HG02981 (cell line): ENCODE data around the gene UGT2B15.
A peak's percentile ranks its signal among the peaks of the same experiment; 100 is the strongest.
"Not testable (repeated sequence)": the region's sequence is repeated elsewhere in the genome, so short reads cannot be mapped to it uniquely, and the experiment has no call there.

ENCODE experiments used
- ATAC-seq: cut with Tn5 transposase; IDR thresholded peaks from one replicate; pipeline ENCODE4 v1.9.1; 2021; ENCODE audit warnings: mild to moderate bottlenecking, moderate library complexity; ENCODE audit not compliant: unreplicated experiment

UGT2B15 gene

GRCh38 chr4:68670479-68670939, at the start of gene UGT2B15:
TSS of gene UGT2B15 (minus strand) at chr4:68670652. CDS start at chr4:68670618, 34 bp downstream.
- ATAC-seq: not testable (repeated sequence)

- ATAC-seq: no peak
Observed at GRCh38 chr4:68719075-68719473, 48.6 kb upstream of the UGT2B15 start.

GRCh38 chr4:68718447-68719074, 48.1 kb upstream of the UGT2B15 start:
- ATAC-seq: peak; percentile 43

- ATAC-seq: peak; percentile 81
Observed at GRCh38 chr4:68717999-68718398, 47.5 kb upstream of the UGT2B15 start.

- ATAC-seq: no peak
Observed at GRCh38 chr4:68714400-68714799, 43.9 kb upstream of the UGT2B15 start.

- no peak for ATAC-seq
Observed at GRCh38 chr4:68712207-68712606, 41.8 kb upstream of the UGT2B15 start.

DNA sequence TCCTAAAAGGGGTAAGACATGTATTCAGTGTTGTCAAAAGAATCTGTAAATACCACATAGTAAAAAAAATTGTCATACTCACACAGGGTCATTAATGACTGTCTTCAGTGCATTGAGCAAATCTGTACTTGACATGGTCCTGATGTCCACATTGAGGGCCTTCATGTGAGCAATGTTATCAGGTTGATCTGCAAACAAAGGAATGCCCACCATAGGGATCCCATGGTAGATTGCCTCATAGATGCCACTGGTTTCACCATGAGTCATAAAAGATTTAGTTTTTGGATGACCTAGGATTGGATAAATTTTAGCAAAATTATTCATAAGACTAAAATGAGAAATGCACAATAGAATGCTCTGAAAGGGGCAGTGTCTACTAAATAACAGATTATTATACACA, 38.1 kb upstream of the UGT2B15 start:
- no peak for ATAC-seq

- not testable (repeated sequence) for ATAC-seq
Observed at GRCh38 chr4:68703168-68703567, 32.7 kb upstream of the UGT2B15 start.

DNA sequence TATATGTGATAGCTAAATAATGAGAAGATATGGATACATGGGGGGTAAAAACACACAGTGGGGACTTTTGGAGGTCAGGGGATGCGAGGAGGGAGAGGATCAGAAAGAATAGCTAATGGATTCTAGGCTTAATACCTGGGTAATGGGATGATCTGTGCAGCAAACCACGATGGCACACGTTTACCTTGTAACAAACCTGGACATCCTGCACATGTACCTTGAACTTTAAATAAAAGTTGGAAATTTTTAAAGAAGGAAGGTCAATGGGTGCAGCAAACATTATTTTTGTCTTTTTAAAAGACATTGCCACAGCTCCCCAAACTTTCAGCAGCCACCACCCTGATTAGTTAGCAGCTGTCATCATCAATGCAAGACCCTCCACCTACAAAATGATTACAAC, 29.7 kb upstream of the UGT2B15 start:
- ATAC-seq: no peak

DNA sequence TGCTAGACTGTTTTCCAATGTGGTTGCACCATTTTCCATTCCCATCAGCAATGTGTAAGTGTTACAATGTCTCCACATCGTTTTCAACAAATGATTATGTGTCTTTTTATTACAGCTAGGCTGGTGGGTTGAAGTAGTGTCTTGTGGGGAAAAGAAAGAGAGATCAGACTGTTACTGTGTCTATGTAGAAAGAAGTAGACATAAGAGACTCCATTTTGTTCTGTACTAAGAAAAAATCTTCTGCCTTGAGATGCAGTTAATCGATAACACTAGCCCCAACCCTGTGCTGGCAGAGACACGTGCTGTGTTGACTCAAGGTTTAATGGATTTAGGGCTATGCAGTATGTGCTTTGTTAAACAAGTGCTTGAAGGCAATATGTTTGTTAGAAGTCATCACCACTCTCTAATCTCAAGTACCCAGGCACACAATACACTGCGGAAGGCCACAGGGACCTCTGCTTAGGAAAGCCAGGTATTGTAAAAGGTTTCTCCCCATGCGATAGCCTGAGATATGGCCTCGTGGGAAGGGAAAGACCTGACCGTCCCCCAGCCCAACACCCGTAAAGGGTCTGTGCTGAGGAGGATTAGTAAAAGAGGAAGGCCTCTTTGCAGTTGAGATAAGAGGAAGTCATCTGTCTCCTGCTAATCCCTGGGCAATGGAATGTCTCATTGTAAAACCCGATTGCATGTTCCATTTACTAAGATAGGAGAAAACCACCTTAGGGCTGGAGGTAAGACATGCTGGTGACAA, 23.0 kb upstream of the UGT2B15 start:
- no peak for ATAC-seq

DNA sequence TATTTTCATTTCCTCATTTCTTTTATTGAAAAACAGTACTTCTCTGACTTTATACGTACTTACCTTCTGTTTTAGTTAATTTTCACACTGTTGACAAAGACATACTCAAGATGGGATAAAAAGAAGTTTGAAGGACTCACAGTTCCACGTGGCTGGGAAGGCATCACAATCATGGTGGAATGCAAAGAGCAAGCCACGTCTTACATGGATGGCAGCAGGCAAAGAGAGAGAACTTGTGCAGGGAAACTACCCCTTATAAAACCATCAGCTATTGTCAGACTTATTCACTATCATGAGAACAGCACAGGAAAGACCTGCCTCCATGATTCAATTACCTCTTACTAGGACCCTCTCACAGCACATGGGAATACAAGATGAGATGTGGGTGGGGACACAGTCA, 20.7 kb upstream of the UGT2B15 start:
- ATAC-seq: no peak

GRCh38 chr4:68683034-68683433, 12.6 kb upstream of the UGT2B15 start:
- ATAC-seq: no peak

- not testable (repeated sequence) for ATAC-seq
Observed at GRCh38 chr4:68681298-68681697, 10.8 kb upstream of the UGT2B15 start.

GRCh38 chr4:68673143-68673542, 2.7 kb upstream of the UGT2B15 start:
- ATAC-seq: no peak

GRCh38 chr4:68671217-68671616, 765 bp upstream of the UGT2B15 start:
- not testable (repeated sequence) for ATAC-seq

GRCh38 chr4:68668537-68669163, 1.8 kb downstream of the UGT2B15 start:
- not testable (repeated sequence) for ATAC-seq

- not testable (repeated sequence) for ATAC-seq
Observed at GRCh38 chr4:68667551-68667950, 2.9 kb downstream of the UGT2B15 start.

- ATAC-seq: not testable (repeated sequence)
Observed at GRCh38 chr4:68664721-68665120, 5.7 kb downstream of the UGT2B15 start.

- ATAC-seq: peak; percentile 59
Observed at GRCh38 chr4:68662836-68663574, 7.4 kb downstream of the UGT2B15 start.

- ATAC-seq: peak; percentile 33
Observed at GRCh38 chr4:68658672-68659071, 11.8 kb downstream of the UGT2B15 start.

GRCh38 chr4:68657022-68657594, 13.3 kb downstream of the UGT2B15 start:
- peak; percentile 67 for ATAC-seq
